ENCODE data around the gene LHFPL2.

The LHFPL2 gene

DNA sequence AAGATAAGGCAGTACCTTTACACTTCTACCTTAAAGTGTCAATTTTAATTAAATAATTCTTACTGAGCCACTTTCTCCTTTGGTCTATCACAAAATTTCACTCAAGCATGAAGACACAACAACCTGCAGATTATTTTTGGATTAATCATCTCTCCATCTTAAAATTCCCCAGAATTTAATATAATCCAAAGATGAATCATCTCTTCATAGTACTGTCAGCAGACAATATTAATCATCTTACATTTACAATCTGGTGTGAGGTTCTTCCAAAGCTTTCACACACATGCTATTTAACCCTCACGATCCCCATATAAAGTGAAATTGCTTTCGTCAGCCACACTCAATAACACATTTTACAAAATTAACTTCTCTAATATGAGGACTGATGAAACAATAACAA, 43.0 kb downstream of the LHFPL2 start:
- Mint-ChIP-seq H3K27ac (no peak overlapping the region), H3K36me3 (ENCODE audit: low read depth) (no peaks in the 10 kb centered on the region), H3K4me3 (no peak overlapping the region), H3K9me3 (no peaks in the 10 kb centered on the region), H3K4me1 (ENCODE audit: low read depth) (no peaks in the 10 kb centered on the region), H3K27me3 (peaks cover 5% of the 10 kb centered on the region)

DNA sequence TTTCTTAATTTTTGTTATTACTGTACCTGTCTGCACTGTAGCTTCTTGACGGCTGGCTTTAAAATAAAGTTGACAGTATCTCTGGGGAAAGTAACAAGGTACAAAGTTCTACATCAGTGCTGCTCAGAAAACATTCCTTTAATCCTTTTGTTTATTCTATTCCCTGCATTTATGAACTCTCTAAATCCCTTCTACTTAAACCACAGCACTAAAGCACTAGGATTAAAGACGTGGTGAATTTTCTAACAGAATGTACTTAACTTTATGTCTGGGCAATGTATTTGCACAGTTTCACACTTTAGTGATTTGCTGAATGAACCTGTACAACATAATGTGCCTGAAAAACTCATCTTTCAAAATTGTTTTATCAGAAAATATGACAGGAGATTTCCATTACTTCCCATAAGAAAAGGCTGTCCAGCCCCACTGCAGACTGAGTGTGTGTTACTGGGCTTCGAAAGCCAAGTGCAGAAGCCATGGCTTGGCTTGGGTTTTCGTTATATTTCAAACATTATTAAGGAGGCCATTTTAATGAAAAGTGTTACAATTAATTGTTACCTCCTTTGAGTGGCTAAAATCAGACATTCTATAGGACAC, 43.8 kb downstream of the LHFPL2 start:
- Mint-ChIP-seq H3K9me3 (no peaks in the 10 kb centered on the region), H3K27ac (no peak overlapping the region), H3K4me1 (ENCODE audit: low read depth) (no peaks in the 10 kb centered on the region), H3K36me3 (ENCODE audit: low read depth) (no peaks in the 10 kb centered on the region), H3K27me3 (peaks cover 5% of the 10 kb centered on the region), H3K4me3 (no peak overlapping the region)

DNA sequence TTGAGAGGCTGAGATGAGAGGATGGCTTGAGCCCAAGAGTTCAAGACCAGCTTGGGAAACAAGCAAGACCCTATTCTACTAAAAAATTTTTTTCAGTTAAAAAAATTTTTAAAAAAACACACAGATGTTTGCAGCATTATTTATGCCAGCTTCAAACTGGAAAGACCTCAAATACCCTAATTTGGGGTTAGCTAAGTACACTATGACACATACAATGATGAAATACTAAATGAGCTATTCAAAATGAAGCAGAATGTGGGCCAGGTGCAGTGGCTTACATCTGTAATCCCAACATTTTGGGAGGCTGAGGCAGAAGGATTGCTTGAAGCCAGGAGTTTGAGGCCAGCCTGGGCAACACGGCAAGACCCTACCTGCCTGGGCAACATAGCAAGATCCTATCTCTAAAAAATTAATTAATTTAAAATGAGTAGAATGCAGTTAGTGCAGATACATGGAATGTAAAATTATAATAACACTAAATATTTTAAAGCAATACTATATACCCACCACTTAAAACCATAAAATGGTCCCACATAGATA, 44.9 kb downstream of the LHFPL2 start:
- Mint-ChIP-seq H3K27ac (no peak overlapping the region), H3K36me3 (ENCODE audit: low read depth) (no peaks in the 10 kb centered on the region), H3K4me1 (ENCODE audit: low read depth) (no peaks in the 10 kb centered on the region), H3K4me3 (no peak overlapping the region), H3K27me3 (peaks cover 5% of the 10 kb centered on the region), H3K9me3 (no peaks in the 10 kb centered on the region)

DNA sequence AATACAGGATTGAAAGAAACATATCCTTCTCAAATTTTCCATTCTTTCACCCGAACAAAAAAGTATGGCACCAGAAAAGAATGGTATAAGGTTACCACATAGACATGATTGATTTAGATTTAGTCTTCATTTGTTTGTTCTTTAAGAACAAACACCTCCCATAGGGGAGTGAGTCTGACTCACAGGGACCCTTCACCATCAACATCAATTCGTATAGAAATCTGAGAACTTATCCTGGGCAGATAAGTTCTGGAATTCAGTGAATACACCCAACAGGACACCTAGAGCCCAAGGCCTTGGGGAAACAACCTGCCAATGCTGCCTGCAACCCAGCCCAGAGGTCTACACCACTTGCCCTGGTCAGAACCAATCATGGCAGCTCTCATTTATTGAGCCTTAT, 46.2 kb downstream of the LHFPL2 start:
- H3K9me3 Mint-ChIP-seq: no peaks in the 10 kb centered on the region
- no peaks in the 10 kb centered on the region for H3K4me1 Mint-ChIP-seq (ENCODE audit: low read depth)
- H3K27me3 Mint-ChIP-seq: peaks cover 4% of the 10 kb centered on the region
- no peak overlapping the region for H3K27ac Mint-ChIP-seq
- no peaks in the 10 kb centered on the region for H3K36me3 Mint-ChIP-seq (ENCODE audit: low read depth)
- no peak overlapping the region for H3K4me3 Mint-ChIP-seq

DNA sequence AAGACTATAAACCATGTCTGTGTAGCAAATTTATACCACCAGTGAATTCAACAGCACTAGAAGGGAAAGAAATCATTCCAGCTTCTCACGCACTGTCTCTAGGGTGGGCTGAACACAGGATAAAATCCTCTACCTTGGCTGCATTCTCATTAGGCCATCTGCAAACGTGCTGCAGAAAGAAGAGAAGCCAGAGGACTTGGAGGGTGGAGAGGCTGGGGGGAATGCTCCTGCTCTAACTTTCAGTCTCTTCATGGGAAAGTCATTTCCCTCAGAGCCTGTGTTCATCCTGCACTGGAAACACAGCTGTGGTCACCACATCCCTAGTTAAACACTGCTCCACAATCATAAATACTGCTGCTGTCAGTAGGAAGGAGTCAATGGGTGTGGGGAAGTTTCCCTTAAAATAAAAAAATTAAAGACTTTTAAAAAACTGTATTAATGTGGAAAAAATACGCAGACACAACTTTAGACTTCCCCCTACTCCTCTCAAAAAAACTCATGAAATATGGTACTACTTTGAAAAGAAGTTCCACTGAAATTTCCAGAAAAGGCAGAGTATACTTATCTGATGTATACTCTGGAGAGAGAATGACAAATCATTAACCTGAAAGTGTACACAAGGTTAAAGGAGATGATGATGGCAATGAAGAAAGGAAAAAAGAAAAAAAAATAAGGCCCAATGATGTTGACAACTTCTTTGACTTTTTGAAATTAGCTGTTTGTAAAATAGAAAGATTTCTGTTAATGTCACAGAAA, 46.8 kb downstream of the LHFPL2 start:
- H3K4me1 Mint-ChIP-seq (ENCODE audit: low read depth): no peaks in the 10 kb centered on the region
- no peak overlapping the region for H3K27ac Mint-ChIP-seq
- no peak overlapping the region for H3K4me3 Mint-ChIP-seq
- no peaks in the 10 kb centered on the region for H3K36me3 Mint-ChIP-seq (ENCODE audit: low read depth)
- H3K9me3 Mint-ChIP-seq: no peaks in the 10 kb centered on the region
- peaks cover 6% of the 10 kb centered on the region for H3K27me3 Mint-ChIP-seq

DNA sequence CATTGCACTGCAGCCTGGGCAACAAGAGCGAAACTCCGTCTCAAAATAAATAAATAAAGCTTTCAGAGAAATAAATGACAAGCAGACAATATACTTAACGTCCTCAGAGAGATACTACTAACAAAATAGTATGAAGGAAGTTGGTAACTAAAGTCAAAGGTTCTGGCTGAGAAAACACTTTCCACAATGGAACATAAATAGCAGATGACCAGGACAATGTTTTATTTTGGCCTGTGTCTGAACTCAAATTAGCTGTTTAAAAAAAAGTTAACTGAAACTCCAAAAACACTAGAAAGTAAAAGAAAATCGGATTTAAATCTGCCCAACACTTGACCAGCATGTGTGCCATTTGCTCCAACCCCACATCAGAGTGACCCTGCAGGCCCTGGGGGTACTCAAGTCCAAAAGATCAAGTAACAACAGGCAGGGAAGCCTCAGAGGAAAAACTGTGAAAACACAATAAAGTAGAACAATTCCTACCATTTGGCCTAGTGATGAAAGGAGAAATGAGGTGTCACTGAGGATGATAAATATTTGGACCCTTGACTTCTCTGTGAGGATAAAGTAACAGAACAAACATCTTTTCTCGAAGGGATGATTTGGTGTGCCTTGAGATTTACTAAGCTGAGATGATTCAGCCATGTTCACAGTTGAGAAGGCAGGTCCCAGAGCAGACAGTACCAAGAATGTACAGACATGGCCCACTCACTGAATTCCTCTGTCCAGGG, 47.7 kb downstream of the LHFPL2 start:
- Mint-ChIP-seq H3K4me1 (ENCODE audit: low read depth) (no peaks in the 10 kb centered on the region), H3K27ac (no peak overlapping the region), H3K27me3 (peaks cover 6% of the 10 kb centered on the region), H3K36me3 (ENCODE audit: low read depth) (no peaks in the 10 kb centered on the region), H3K4me3 (no peak overlapping the region), H3K9me3 (no peaks in the 10 kb centered on the region)

DNA sequence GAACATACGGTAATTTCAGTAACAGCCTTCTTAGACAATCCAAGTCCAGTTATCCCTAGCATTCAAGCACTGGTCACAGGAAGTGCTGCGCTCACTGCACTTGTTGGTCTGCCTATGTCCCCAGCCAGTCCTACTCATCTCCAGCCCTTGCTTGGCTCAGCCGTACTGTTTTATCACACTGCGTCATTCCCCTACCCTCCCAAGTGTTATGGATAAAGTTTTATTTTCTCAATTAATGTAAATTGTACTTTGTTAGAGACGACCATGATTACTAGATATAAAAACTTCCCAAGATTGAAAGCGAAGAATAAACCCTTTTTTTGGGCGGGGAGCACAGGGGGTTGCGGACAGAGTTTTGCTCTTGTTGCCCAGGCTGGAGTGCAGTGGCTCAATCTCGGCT, 49.6 kb downstream of the LHFPL2 start:
- no peak overlapping the region for H3K27ac Mint-ChIP-seq
- peaks cover 6% of the 10 kb centered on the region for H3K27me3 Mint-ChIP-seq
- no peaks in the 10 kb centered on the region for H3K9me3 Mint-ChIP-seq
- H3K4me3 Mint-ChIP-seq: no peak overlapping the region
- H3K4me1 Mint-ChIP-seq (ENCODE audit: low read depth): no peaks in the 10 kb centered on the region
- H3K36me3 Mint-ChIP-seq (ENCODE audit: low read depth): no peaks in the 10 kb centered on the region

DNA sequence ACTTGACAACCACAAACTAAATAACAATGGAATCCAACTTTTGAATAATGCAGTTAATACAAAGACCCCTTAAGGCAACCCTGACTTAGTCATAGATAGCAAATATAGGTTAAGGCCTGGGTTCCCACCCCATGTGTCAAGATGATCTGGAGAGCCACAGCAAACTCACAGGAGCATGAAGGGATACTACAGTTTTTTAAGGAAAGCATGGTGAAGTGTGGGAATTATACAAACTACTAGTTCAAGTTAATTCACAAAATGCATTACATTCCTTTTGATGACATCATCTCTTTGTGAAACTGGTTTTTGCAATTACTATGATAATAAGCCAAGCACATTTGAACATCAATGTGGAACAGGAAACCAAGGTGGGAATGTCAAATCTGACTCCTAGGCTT, 50.6 kb downstream of the LHFPL2 start:
- Mint-ChIP-seq H3K27ac (no peak overlapping the region), H3K36me3 (ENCODE audit: low read depth) (no peaks in the 10 kb centered on the region), H3K4me3 (no peak overlapping the region), H3K9me3 (no peaks in the 10 kb centered on the region), H3K4me1 (ENCODE audit: low read depth) (no peaks in the 10 kb centered on the region), H3K27me3 (peaks cover 6% of the 10 kb centered on the region)

DNA sequence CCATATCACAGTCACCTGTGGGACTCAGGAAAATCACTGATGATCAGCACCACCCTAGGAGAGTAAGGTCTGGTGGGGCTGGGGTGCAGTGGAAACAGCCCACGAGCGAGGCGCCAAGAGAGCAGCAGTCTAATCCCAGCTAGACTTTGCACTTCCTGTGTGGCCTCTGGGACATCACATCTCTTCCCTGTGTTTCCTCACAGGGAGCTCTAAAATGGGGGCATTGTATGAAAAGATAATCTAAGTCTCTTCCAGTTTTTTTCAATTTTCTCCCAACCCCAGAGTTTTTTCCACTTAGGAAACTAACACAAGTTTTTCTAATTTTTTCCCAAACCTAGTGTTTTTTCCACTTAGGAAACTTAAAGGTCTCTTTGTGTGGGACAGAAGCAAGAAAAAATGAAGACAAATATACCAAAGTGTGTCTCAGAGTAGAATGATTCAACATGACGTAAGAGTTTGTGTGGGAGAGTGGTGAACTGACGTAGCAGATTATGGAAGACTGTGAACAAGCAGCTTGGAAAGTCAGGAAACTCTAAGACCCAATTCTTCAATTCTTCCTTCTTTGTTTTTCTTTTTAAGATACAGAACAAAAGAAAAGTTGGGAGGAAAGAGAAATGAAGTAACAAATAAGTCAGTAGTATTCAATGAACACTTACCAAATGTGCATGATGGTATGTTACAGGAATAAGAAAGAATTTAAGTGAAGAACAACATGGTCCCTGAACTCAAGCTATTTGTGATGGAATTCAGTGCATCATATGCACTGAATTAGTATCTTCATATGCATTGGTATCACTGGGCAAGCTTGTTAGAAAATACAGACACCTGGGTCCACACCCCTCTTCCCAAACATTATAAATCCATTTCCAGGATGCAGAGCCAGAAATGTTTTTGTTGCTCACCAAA, 51.3 kb downstream of the LHFPL2 start:
- Mint-ChIP-seq H3K27me3 (peaks cover 6% of the 10 kb centered on the region), H3K27ac (no peak overlapping the region), H3K4me1 (ENCODE audit: low read depth) (peaks cover 2% of the 10 kb centered on the region), H3K36me3 (ENCODE audit: low read depth) (no peaks in the 10 kb centered on the region), H3K4me3 (no peak overlapping the region), H3K9me3 (no peaks in the 10 kb centered on the region)

DNA sequence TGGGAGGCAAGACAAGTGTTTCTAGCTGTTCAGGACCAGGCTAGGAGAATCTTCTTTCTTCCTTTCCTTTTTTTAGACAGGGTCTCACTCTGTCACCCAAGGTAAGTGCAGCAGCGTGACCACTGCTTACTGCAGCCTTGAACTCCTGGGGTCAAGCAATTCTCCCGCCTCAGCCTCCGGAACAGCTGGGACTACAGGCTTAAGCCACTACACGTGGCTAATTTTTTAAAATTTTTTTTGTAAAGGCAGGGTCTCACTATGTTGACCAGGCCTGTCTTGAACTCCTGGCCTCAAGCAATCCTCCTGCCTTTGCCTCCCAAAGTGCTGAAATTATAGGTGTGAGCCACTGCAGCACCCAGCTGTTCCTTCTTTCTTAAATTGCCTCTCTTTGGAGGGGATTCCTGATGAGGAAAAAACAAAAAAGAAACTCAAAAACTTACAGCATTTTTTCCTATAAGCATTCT, 53.1 kb downstream of the LHFPL2 start:
- H3K9me3 Mint-ChIP-seq: no peaks in the 10 kb centered on the region
- peaks cover 6% of the 10 kb centered on the region for H3K27me3 Mint-ChIP-seq
- H3K36me3 Mint-ChIP-seq (ENCODE audit: low read depth): no peaks in the 10 kb centered on the region
- H3K4me1 Mint-ChIP-seq (ENCODE audit: low read depth): peaks cover 3% of the 10 kb centered on the region
- no peak overlapping the region for H3K27ac Mint-ChIP-seq
- no peak overlapping the region for H3K4me3 Mint-ChIP-seq

DNA sequence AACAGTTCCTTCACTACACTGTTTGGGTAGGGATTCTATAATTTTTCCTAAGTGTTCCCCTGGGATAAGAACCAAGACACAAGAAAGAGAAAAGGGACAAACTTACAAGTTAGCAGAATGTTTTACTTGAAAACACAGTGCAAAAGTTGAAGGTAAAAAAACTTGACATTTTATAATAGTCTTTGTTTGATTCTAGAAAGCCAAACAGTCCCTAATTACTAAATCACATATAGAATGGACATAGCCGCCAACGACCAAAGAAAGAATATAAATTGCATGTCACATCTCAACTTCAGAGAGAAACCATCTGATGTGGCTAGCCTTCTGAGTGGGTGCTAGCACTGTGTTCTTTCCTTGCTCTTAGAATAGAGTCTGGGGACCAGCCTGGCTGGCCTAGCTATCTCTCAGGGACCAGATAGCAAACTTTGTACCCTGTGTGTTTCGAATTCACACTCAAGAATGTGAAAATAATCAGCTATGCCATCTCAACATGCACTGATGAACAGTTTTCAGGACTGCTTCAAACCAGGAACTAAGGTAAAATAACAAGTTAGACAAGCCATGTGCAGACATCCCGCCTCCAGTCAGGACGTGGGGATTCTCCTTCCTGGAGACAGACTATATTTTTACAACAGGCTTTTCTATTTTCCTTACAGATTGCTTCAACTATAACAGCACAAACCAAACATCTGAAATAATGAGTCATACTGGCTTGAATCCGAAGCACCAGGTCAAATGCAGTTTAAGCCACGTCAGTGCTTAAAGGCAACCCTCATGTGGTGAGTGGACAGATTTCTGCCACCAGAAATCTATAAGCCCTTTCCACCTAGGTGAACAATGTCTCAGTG, 53.7 kb downstream of the LHFPL2 start:
- Mint-ChIP-seq H3K9me3 (no peaks in the 10 kb centered on the region), H3K36me3 (ENCODE audit: low read depth) (no peaks in the 10 kb centered on the region), H3K4me3 (no peak overlapping the region), H3K27ac (no peak overlapping the region), H3K27me3 (peaks cover 6% of the 10 kb centered on the region), H3K4me1 (ENCODE audit: low read depth) (peaks cover 3% of the 10 kb centered on the region)

DNA sequence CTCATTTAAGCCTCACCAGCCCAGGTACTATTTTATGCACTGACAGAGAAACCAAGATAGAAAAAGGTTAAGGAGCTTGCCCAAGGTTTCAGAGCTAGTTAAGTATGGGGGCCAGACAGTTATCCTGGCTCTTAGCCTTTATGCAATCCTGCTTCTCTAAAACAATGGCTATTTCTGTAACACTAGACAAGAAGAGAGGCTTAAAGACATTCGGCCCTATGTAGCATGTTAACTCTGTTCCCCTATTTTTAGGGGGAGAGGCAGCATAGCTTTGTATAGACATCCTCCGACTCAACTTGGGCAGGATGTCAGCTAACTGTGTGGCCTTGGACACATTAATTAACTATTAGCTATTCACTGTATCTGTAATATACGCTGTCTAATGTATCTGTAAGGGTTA, 54.6 kb downstream of the LHFPL2 start:
- Mint-ChIP-seq H3K27me3 (peaks cover 6% of the 10 kb centered on the region), H3K4me3 (no peak overlapping the region), H3K9me3 (no peaks in the 10 kb centered on the region), H3K27ac (no peak overlapping the region), H3K36me3 (ENCODE audit: low read depth) (no peaks in the 10 kb centered on the region), H3K4me1 (ENCODE audit: low read depth) (peaks cover 3% of the 10 kb centered on the region)

DNA sequence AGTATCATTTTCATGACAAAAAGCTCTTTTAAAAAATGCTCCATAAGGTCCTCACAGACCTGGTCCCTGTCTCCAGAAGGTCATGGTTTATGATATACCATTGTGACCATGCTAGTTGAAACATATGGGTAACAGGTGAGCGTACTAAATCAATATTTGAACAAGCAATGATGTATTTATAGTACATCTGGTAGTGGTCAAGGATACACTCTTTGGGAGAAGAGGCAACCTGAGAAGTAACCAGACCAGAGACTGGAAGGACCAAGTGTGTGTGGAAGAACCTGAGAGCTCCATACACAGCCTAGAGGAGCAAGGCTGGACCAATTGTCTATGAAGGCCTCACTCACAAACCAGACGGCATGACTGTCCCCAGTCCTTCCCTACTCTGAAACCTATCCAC, 55.1 kb downstream of the LHFPL2 start:
- Mint-ChIP-seq H3K9me3 (no peaks in the 10 kb centered on the region), H3K27me3 (peaks cover 6% of the 10 kb centered on the region), H3K4me3 (no peak overlapping the region), H3K36me3 (ENCODE audit: low read depth) (no peaks in the 10 kb centered on the region), H3K4me1 (ENCODE audit: low read depth) (peaks cover 3% of the 10 kb centered on the region), H3K27ac (no peak overlapping the region)
